MM.1S (cell line): ENCODE measurements around the gene XCR1.

Experiments used
- DNase-seq: peaks from one replicate; pipeline ENCODE4 v3.0.0-alpha.2; 2015
- H2AFZ ChIP-seq: fragments of 300-600 bp; sonication (generic); 2 replicates; pipeline ENCODE4 v1.6.0; 2016; ENCODE audit warnings: antibody characterized with exemption, low read length
- H3F3A ChIP-seq: fragments of 300-600 bp; sonication (generic); 2 replicates; pipeline ENCODE4 v1.6.1; 2016; ENCODE audit warnings: mild to moderate bottlenecking, antibody characterized with exemption, low read length, moderate library complexity, mixed read lengths; ENCODE audit not compliant: insufficient read depth
- H3K27ac ChIP-seq: fragments of 300-600 bp; sonication (generic); 2 replicates; pipeline ENCODE4 v1.5.1; 2016; ENCODE audit warnings: mild to moderate bottlenecking, low read length
- H3K27me3 ChIP-seq: fragments of 300-600 bp; sonication (generic); replicated peaks from 2 replicates; pipeline ENCODE4 v1.6.0; 2016; ENCODE audit warnings: low read length; ENCODE audit not compliant: insufficient read depth
- H3K36me3 ChIP-seq: fragments of 300-600 bp; sonication (generic); replicated peaks from 2 replicates; pipeline ENCODE4 v1.6.1; 2016; ENCODE audit warnings: mild to moderate bottlenecking, low read length, mixed read lengths; ENCODE audit not compliant: insufficient read depth
- H3K4me1 ChIP-seq: fragments of 300-600 bp; sonication (generic); 2 replicates; pipeline ENCODE4 v1.6.1; 2016; ENCODE audit warnings: low read length, mixed read lengths
- H3K4me2 ChIP-seq: fragments of 300-600 bp; sonication (generic); 2 replicates; pipeline ENCODE4 v1.6.0; 2016; ENCODE audit warnings: low read depth, low read length
- H3K4me3 ChIP-seq: fragments of 300-600 bp; sonication (generic); 2 replicates; pipeline ENCODE4 v1.5.1; 2016; ENCODE audit warnings: low read length, mixed read lengths
- H3K79me2 ChIP-seq: fragments of 300-600 bp; sonication (generic); 2 replicates; pipeline ENCODE4 v1.6.1; 2016; ENCODE audit warnings: mixed run types, low read length, mixed read lengths
- H3K9ac ChIP-seq: fragments of 300-600 bp; sonication (generic); 2 replicates; pipeline ENCODE4 v1.6.1; 2016; ENCODE audit warnings: low read length, mixed read lengths
- H3K9me2 ChIP-seq: fragments of 300-600 bp; sonication (generic); replicated peaks from 2 replicates; pipeline ENCODE4 v1.6.1; 2016; ENCODE audit warnings: mild to moderate bottlenecking, low read length, mixed read lengths; ENCODE audit not compliant: insufficient read depth
- H3K9me3 ChIP-seq: fragments of 300-600 bp; sonication (generic); replicated peaks from 2 replicates; pipeline ENCODE4 v1.6.1; 2016; ENCODE audit warnings: mild to moderate bottlenecking, low read length, mixed read lengths; ENCODE audit not compliant: insufficient read depth
- H4K20me1 ChIP-seq: fragments of 300-600 bp; sonication (generic); 2 replicates; pipeline ENCODE4 v1.6.1; 2016; ENCODE audit warnings: mild to moderate bottlenecking, low read length, moderate library complexity, mixed read lengths; ENCODE audit not compliant: insufficient read depth
- EZH2 ChIP-seq: fragments of 300-600 bp; sonication (generic); optimal IDR thresholded peaks from 2 replicates; pipeline ENCODE3; 2017; ENCODE audit warnings: low read depth, mild to moderate bottlenecking, antibody characterized with exemption, low read length, mixed read lengths
- EZH2phosphoT487 ChIP-seq: fragments of 300-600 bp; sonication (generic); IDR thresholded peaks from 2 replicates; pipeline ENCODE4 v1.6.1; 2018; ENCODE audit warnings: antibody characterized with exemption, low read length
- TF ChIP-seq, protein P1 (sequence below): fragments of 300-600 bp; sonication (generic); IDR thresholded peaks from 2 replicates; pipeline ENCODE4 v1.5.1; 2016; ENCODE audit warnings: antibody characterized with exemption, low read length, mixed read lengths

Gene XCR1

DNA sequence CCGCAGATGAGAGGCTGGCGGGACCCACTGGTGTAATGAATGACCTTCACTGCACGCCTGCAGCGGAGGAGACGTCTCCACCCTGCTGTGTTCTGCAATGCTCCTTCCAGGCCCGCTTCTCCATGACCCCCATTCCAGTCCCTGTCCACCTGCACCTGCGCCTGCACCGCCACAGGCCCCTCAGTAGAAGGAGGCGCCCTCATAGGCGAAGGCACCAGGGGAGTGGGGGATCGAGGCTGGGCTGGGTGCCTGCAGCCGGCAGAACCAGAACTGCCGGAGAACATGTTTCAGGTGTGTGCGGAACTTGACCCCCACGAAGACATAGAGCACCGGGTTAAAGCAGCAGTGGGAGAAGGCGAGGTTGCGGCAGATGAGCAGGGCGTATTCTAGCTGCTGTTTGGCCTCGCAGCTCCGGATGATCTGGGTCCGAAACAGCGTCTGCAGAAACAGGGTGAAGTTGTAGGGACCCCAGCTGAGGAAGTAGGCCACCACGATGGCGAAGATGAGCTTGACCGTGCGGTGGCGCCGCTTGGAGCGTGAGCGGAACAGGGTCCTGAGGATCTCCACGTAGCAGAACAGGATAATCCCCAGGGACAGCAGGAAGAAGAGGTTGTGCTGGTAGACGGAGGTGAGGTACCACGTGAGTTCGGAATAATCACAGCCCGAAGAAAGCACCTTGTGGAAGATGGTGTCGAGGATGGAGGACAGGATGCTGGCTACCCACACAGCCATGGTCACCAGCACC lies 6.3 kb downstream of the XCR1 start:
- Histone ChIP-seq H4K20me1 (no peaks in the 10 kb centered on the region), H2AFZ (no peak overlapping the region), H3K79me2 (0 out of 2 replicates have a peak, but pooled peaks cover 2% of the 10 kb centered on the region), H3K9me2 (no peaks in the 10 kb centered on the region), H3K27me3 (no peaks in the 10 kb centered on the region), H3K27ac (no peak overlapping the region), H3K36me3 (no peaks in the 10 kb centered on the region), H3F3A (no peaks in the 10 kb centered on the region), H3K4me1 (no peaks in the 10 kb centered on the region), H3K4me3 (no peak overlapping the region), H3K9ac (no peak overlapping the region), H3K9me3 (no peaks in the 10 kb centered on the region), H3K4me2 (no peak overlapping the region)
- no peak for TF ChIP-seq EZH2
- no peak for DNase-seq

DNA sequence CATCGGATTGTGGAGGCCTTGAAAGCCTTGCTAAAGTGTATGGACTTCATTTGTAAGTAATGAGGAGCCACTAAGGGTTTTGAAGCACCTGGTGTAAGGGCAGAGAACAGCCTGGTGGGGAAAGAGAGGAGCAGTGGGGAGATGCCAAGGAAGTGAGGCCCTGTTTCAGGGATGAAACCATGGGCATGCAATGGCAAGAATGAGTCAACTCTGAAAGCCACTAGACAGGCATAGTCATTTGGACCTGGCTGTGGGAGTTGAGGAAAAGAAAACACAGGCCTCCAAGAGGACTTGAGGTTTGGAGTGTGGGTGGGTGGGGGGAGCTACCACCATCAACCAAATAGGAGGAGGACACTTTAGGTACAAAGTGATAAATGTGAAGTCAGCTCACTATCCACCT lies 7.6 kb downstream of the XCR1 start:
- Histone ChIP-seq H3K79me2 (no peaks in the 10 kb centered on the region), H3K4me1 (no peaks in the 10 kb centered on the region), H3K27ac (no peak overlapping the region), H3K27me3 (no peaks in the 10 kb centered on the region), H3K36me3 (no peaks in the 10 kb centered on the region), H2AFZ (no peak overlapping the region), H3K4me3 (no peak overlapping the region), H3F3A (no peaks in the 10 kb centered on the region), H4K20me1 (no peaks in the 10 kb centered on the region), H3K9ac (no peak overlapping the region), H3K9me2 (no peaks in the 10 kb centered on the region), H3K4me2 (no peak overlapping the region), H3K9me3 (no peaks in the 10 kb centered on the region)
- no peak for DNase-seq
- TF ChIP-seq, protein P1, sequence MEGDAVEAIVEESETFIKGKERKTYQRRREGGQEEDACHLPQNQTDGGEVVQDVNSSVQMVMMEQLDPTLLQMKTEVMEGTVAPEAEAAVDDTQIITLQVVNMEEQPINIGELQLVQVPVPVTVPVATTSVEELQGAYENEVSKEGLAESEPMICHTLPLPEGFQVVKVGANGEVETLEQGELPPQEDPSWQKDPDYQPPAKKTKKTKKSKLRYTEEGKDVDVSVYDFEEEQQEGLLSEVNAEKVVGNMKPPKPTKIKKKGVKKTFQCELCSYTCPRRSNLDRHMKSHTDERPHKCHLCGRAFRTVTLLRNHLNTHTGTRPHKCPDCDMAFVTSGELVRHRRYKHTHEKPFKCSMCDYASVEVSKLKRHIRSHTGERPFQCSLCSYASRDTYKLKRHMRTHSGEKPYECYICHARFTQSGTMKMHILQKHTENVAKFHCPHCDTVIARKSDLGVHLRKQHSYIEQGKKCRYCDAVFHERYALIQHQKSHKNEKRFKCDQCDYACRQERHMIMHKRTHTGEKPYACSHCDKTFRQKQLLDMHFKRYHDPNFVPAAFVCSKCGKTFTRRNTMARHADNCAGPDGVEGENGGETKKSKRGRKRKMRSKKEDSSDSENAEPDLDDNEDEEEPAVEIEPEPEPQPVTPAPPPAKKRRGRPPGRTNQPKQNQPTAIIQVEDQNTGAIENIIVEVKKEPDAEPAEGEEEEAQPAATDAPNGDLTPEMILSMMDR: no peak
- no peak for TF ChIP-seq EZH2
- no peak for TF ChIP-seq EZH2phosphoT487

DNA sequence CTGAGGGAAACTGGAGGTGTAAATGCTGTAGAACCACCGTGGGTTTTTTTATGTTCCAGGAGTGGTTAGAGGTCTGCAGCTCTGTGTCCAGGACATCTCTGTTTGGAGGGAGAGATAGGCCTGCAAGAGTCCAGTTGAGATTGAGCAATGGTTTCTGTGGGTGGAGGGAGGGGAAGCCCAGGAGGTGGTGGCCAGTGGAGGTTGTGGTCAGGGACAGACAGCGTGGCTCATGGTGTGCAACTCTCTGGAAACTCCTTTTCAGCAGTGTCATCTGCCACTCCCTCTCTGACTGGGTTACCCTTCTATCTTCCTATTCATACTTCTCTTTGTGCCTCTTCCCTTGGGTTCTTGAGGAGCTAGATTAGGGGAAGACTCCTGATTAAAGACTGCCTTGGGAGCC lies 9.6 kb downstream of the XCR1 start:
- DNase-seq: no peak
- Histone ChIP-seq H3K27me3 (no peaks in the 10 kb centered on the region), H3K9ac (no peak overlapping the region), H3K79me2 (no peaks in the 10 kb centered on the region), H4K20me1 (no peaks in the 10 kb centered on the region), H3F3A (no peaks in the 10 kb centered on the region), H2AFZ (no peak overlapping the region), H3K36me3 (no peaks in the 10 kb centered on the region), H3K9me3 (no peaks in the 10 kb centered on the region), H3K4me2 (no peak overlapping the region), H3K4me3 (no peak overlapping the region), H3K4me1 (no peaks in the 10 kb centered on the region), H3K27ac (no peak overlapping the region), H3K9me2 (no peaks in the 10 kb centered on the region)
- TF ChIP-seq EZH2 (no peak), EZH2phosphoT487 (no peak)
- TF ChIP-seq, protein P1: no peak
